ENCODE measurements around the gene REXO4. TPM values are rescaled to one million over a fixed set of nuclear protein-coding genes. Genes with fewer than 3 reads are reported as not detected.
A peak's percentile ranks its signal among the peaks of the same experiment; 100 is the strongest.

REXO4 gene
- total RNA-seq, 1 experiment from 2014 or later: 38.6 TPM

DNA sequence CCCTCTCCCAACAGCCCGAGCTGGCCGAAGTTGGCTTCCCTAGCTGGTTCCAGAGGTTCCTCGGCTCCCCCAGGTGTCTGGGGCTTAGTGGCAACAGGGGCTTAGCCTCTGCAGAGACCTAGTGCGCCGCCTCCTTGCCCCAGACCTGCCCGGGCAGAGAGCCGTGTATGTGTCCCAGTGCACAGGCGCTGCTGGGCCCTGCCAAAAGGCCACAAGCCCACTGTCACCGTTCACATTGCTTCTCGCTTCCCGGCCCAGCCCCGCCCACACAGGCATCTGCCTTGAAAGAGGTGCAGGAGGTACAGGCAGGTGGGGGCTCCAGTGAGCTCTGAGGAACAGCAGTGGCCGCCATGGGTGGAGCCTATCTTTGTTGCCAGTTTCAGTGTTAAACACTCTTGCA is 39.4 kb upstream of the REXO4 start:
- ATAC-seq (no peak), DNase-seq (ENCODE audit: low spot score) (peak; percentile 46)
- CTCF ChIA-PET: interaction anchor here (0.6 to 3.0 kb wide), 3 partner anchors 14 to 218 kb away, joined by 4 to 15 read pairs (median 8); partner anchors contain the start of gene ADAMTS13
- Mint-ChIP-seq H3K36me3 (no peaks in the 10 kb centered on the region), H3K27ac (no peak overlapping the region), H3K9me3 (no peaks in the 10 kb centered on the region), H3K4me3 (no peak overlapping the region), H3K4me1 (peaks cover 25% of the 10 kb centered on the region), H3K27me3 (ENCODE audit: low read depth) (no peaks in the 10 kb centered on the region)
- POLR2A ChIA-PET: no interaction called here
- TF ChIP-seq, protein P1, sequence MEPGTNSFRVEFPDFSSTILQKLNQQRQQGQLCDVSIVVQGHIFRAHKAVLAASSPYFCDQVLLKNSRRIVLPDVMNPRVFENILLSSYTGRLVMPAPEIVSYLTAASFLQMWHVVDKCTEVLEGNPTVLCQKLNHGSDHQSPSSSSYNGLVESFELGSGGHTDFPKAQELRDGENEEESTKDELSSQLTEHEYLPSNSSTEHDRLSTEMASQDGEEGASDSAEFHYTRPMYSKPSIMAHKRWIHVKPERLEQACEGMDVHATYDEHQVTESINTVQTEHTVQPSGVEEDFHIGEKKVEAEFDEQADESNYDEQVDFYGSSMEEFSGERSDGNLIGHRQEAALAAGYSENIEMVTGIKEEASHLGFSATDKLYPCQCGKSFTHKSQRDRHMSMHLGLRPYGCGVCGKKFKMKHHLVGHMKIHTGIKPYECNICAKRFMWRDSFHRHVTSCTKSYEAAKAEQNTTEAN (CRISPR knock-in tag; IDR thresholded peaks at IDR 0.05): no peak
- TF ChIP-seq, protein P2, sequence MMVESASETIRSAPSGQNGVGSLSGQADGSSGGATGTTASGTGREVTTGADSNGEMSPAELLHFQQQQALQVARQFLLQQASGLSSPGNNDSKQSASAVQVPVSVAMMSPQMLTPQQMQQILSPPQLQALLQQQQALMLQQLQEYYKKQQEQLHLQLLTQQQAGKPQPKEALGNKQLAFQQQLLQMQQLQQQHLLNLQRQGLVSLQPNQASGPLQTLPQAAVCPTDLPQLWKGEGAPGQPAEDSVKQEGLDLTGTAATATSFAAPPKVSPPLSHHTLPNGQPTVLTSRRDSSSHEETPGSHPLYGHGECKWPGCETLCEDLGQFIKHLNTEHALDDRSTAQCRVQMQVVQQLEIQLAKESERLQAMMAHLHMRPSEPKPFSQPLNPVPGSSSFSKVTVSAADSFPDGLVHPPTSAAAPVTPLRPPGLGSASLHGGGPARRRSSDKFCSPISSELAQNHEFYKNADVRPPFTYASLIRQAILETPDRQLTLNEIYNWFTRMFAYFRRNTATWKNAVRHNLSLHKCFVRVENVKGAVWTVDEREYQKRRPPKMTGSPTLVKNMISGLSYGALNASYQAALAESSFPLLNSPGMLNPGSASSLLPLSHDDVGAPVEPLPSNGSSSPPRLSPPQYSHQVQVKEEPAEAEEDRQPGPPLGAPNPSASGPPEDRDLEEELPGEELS (CRISPR knock-in tag; IDR thresholded peaks at IDR 0.05): no peak
- no peak for TF ChIP-seq ZBTB21 (CRISPR knock-in tag; IDR thresholded peaks at IDR 0.05; ENCODE audit: borderline replicate concordance)
- no peak for TF ChIP-seq GABPB1 (CRISPR knock-in tag; IDR thresholded peaks at IDR 0.05)
- TF ChIP-seq ZNF416 (CRISPR knock-in tag; IDR thresholded peaks at IDR 0.05): no peak
- TF ChIP-seq, protein P3, sequence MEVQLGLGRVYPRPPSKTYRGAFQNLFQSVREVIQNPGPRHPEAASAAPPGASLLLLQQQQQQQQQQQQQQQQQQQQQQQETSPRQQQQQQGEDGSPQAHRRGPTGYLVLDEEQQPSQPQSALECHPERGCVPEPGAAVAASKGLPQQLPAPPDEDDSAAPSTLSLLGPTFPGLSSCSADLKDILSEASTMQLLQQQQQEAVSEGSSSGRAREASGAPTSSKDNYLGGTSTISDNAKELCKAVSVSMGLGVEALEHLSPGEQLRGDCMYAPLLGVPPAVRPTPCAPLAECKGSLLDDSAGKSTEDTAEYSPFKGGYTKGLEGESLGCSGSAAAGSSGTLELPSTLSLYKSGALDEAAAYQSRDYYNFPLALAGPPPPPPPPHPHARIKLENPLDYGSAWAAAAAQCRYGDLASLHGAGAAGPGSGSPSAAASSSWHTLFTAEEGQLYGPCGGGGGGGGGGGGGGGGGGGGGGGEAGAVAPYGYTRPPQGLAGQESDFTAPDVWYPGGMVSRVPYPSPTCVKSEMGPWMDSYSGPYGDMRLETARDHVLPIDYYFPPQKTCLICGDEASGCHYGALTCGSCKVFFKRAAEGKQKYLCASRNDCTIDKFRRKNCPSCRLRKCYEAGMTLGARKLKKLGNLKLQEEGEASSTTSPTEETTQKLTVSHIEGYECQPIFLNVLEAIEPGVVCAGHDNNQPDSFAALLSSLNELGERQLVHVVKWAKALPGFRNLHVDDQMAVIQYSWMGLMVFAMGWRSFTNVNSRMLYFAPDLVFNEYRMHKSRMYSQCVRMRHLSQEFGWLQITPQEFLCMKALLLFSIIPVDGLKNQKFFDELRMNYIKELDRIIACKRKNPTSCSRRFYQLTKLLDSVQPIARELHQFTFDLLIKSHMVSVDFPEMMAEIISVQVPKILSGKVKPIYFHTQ (CRISPR knock-in tag; IDR thresholded peaks at IDR 0.05): no peak
- TF ChIP-seq, protein P4, sequence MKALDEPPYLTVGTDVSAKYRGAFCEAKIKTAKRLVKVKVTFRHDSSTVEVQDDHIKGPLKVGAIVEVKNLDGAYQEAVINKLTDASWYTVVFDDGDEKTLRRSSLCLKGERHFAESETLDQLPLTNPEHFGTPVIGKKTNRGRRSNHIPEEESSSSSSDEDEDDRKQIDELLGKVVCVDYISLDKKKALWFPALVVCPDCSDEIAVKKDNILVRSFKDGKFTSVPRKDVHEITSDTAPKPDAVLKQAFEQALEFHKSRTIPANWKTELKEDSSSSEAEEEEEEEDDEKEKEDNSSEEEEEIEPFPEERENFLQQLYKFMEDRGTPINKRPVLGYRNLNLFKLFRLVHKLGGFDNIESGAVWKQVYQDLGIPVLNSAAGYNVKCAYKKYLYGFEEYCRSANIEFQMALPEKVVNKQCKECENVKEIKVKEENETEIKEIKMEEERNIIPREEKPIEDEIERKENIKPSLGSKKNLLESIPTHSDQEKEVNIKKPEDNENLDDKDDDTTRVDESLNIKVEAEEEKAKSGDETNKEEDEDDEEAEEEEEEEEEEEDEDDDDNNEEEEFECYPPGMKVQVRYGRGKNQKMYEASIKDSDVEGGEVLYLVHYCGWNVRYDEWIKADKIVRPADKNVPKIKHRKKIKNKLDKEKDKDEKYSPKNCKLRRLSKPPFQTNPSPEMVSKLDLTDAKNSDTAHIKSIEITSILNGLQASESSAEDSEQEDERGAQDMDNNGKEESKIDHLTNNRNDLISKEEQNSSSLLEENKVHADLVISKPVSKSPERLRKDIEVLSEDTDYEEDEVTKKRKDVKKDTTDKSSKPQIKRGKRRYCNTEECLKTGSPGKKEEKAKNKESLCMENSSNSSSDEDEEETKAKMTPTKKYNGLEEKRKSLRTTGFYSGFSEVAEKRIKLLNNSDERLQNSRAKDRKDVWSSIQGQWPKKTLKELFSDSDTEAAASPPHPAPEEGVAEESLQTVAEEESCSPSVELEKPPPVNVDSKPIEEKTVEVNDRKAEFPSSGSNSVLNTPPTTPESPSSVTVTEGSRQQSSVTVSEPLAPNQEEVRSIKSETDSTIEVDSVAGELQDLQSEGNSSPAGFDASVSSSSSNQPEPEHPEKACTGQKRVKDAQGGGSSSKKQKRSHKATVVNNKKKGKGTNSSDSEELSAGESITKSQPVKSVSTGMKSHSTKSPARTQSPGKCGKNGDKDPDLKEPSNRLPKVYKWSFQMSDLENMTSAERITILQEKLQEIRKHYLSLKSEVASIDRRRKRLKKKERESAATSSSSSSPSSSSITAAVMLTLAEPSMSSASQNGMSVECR (CRISPR knock-in tag; IDR thresholded peaks at IDR 0.05; ENCODE audit: borderline replicate concordance): no peak
- TF ChIP-seq NFE2L1 (CRISPR knock-in tag; IDR thresholded peaks at IDR 0.05): no peak
- TF ChIP-seq, protein P5, sequence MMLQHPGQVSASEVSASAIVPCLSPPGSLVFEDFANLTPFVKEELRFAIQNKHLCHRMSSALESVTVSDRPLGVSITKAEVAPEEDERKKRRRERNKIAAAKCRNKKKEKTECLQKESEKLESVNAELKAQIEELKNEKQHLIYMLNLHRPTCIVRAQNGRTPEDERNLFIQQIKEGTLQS (CRISPR knock-in tag; conservative IDR thresholded peaks at IDR 0.05): no peak
- TF ChIP-seq, protein P6, sequence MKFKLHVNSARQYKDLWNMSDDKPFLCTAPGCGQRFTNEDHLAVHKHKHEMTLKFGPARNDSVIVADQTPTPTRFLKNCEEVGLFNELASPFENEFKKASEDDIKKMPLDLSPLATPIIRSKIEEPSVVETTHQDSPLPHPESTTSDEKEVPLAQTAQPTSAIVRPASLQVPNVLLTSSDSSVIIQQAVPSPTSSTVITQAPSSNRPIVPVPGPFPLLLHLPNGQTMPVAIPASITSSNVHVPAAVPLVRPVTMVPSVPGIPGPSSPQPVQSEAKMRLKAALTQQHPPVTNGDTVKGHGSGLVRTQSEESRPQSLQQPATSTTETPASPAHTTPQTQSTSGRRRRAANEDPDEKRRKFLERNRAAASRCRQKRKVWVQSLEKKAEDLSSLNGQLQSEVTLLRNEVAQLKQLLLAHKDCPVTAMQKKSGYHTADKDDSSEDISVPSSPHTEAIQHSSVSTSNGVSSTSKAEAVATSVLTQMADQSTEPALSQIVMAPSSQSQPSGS (CRISPR knock-in tag; IDR thresholded peaks at IDR 0.05; ENCODE audit: borderline replicate concordance, low read depth): no peak
- TF ChIP-seq ZNF138 (CRISPR knock-in tag; conservative IDR thresholded peaks at IDR 0.05): no peak

DNA sequence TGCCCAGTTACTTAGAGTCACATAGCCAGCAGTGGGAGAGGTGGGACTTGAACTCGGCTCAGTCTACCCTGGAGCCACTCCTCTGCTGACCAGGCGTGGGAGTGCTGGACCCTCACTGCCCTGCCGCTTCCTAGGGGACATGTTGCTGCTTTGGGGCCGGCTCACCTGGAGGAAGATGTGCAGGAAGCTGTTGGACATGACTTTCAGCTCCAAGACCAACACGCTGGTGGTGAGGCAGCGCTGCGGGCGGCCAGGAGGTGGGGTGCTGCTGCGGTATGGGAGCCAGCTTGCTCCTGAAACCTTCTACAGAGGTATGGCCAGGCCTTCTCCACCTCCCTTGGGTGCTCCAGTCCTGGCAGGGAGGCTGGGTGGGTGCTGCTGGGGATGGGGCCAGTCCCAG is 38.6 kb upstream of the REXO4 start:
- Mint-ChIP-seq H3K4me1 (peaks cover 21% of the 10 kb centered on the region), H3K27me3 (ENCODE audit: low read depth) (no peaks in the 10 kb centered on the region), H3K9me3 (no peaks in the 10 kb centered on the region), H3K4me3 (no peak overlapping the region), H3K27ac (no peak overlapping the region), H3K36me3 (no peaks in the 10 kb centered on the region)
- peak; percentile 32 for DNase-seq (ENCODE audit: low spot score)
- ChIA-PET CTCF (interaction anchor here (0.7 to 3.0 kb wide), 7 partner anchors 10 to 270 kb away, joined by 3 to 15 read pairs (median 4); partner anchors contain the start of gene ADAMTS13), POLR2A (interaction anchor here (0.5 kb wide), 1 partner anchor 674 kb away, joined by 4 read pairs; no protein-coding TSS in a partner anchor)
- ATAC-seq: no peak
- TF ChIP-seq, protein P7, sequence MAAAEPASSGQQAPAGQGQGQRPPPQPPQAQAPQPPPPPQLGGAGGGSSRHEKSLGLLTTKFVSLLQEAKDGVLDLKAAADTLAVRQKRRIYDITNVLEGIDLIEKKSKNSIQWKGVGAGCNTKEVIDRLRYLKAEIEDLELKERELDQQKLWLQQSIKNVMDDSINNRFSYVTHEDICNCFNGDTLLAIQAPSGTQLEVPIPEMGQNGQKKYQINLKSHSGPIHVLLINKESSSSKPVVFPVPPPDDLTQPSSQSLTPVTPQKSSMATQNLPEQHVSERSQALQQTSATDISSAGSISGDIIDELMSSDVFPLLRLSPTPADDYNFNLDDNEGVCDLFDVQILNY (CRISPR knock-in tag; IDR thresholded peaks at IDR 0.05): no peak
- TF ChIP-seq PRRX2 (CRISPR knock-in tag; IDR thresholded peaks at IDR 0.05) (no peak), TP53 (CRISPR knock-in tag; IDR thresholded peaks at IDR 0.05) (no peak)
- TF ChIP-seq, protein P8, sequence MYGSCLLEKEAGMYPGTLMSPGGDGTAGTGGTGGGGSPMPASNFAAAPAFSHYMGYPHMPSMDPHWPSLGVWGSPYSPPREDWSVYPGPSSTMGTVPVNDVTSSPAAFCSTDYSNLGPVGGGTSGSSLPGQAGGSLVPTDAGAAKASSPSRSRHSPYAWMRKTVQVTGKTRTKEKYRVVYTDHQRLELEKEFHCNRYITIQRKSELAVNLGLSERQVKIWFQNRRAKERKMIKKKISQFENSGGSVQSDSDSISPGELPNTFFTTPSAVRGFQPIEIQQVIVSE (CRISPR knock-in tag; IDR thresholded peaks at IDR 0.05; ENCODE audit: borderline replicate concordance): no peak
- TF ChIP-seq, protein P9, sequence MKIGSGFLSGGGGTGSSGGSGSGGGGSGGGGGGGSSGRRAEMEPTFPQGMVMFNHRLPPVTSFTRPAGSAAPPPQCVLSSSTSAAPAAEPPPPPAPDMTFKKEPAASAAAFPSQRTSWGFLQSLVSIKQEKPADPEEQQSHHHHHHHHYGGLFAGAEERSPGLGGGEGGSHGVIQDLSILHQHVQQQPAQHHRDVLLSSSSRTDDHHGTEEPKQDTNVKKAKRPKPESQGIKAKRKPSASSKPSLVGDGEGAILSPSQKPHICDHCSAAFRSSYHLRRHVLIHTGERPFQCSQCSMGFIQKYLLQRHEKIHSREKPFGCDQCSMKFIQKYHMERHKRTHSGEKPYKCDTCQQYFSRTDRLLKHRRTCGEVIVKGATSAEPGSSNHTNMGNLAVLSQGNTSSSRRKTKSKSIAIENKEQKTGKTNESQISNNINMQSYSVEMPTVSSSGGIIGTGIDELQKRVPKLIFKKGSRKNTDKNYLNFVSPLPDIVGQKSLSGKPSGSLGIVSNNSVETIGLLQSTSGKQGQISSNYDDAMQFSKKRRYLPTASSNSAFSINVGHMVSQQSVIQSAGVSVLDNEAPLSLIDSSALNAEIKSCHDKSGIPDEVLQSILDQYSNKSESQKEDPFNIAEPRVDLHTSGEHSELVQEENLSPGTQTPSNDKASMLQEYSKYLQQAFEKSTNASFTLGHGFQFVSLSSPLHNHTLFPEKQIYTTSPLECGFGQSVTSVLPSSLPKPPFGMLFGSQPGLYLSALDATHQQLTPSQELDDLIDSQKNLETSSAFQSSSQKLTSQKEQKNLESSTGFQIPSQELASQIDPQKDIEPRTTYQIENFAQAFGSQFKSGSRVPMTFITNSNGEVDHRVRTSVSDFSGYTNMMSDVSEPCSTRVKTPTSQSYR (CRISPR knock-in tag; IDR thresholded peaks at IDR 0.05): no peak
